ENCODE results near the gene DDX39B.
"Not testable (repeated sequence)": the region's sequence is repeated elsewhere in the genome, so short reads cannot be mapped to it uniquely, and the experiment has no call there.

DDX39B gene

DNA sequence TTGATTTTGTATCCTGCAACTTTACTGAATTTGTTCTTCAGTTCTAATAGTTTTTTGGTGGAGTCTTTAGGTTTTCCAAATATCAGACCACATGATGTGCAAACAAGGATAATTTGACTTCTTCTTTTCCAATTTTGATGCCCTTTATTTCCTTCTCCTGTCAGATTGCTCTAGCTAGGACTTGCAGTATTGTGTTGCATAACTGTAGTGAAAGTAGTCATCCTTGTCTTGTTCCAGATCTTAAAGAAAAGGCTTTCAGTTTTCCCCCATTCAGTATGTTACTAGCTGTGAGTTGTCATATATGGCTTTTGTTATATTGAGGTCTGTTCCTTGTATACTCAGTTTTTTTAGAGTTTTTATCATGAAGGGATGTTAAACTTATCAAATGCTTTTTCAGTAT is 39.2 kb downstream of the DDX39B start:
- Histone ChIP-seq H3K4me3 (no peak overlapping the region), H3K27ac (no peak overlapping the region), H3K36me3 (peaks cover 0 to 16% (median 0%) of the 10 kb centered on the region in 3 donors), H3K4me1 (peaks cover 0 to 15% (median 9%) of the 10 kb centered on the region in 4 donors), H3K27me3 (no peaks in the 10 kb centered on the region), H3K9me3 (no peaks in the 10 kb centered on the region)
- TF ChIP-seq, protein P1, sequence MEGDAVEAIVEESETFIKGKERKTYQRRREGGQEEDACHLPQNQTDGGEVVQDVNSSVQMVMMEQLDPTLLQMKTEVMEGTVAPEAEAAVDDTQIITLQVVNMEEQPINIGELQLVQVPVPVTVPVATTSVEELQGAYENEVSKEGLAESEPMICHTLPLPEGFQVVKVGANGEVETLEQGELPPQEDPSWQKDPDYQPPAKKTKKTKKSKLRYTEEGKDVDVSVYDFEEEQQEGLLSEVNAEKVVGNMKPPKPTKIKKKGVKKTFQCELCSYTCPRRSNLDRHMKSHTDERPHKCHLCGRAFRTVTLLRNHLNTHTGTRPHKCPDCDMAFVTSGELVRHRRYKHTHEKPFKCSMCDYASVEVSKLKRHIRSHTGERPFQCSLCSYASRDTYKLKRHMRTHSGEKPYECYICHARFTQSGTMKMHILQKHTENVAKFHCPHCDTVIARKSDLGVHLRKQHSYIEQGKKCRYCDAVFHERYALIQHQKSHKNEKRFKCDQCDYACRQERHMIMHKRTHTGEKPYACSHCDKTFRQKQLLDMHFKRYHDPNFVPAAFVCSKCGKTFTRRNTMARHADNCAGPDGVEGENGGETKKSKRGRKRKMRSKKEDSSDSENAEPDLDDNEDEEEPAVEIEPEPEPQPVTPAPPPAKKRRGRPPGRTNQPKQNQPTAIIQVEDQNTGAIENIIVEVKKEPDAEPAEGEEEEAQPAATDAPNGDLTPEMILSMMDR (IDR thresholded peaks at IDR 0.05): no peak
- DNase-seq: no peak
- intact Hi-C loops (cut with DNase I; ENCODE audit: low total_unique reads): no loop called here

DNA sequence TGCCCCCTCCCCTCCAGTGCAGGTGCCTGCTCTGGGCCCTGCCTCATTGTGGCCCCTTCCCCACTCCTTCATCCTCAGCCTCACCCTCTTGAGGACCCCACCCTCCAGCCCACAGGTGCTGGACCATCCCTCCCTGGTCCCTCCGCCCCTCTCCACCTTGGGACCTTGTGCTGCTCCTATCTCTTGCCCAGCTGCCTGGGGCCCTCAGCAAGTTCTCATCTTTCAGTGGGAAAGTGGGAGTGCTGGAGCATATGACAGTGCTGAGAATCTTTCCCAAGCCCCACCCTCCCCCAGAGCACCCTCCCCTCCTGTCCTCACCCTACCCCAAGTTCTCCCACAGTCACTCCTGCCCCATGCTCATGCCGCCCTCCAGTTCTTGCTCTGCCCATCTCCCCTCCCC is 42.2 kb downstream of the DDX39B start:
- peaks cover 0 to 44% (median 16%) of the 10 kb centered on the region in 4 donors for H3K4me1 ChIP-seq
- H3K36me3 ChIP-seq, H3K27me3 ChIP-seq, H3K4me3 ChIP-seq, H3K27ac ChIP-seq, H3K9me3 ChIP-seq: not testable (repeated sequence)
- intact Hi-C loops (cut with DNase I; ENCODE audit: low total_unique reads): loop anchor here (2.0 kb wide), 1 partner anchor 41 kb away; no protein-coding TSS in a partner anchor
- peak in 1 of 2 donors; percentile 31 for DNase-seq

DNA sequence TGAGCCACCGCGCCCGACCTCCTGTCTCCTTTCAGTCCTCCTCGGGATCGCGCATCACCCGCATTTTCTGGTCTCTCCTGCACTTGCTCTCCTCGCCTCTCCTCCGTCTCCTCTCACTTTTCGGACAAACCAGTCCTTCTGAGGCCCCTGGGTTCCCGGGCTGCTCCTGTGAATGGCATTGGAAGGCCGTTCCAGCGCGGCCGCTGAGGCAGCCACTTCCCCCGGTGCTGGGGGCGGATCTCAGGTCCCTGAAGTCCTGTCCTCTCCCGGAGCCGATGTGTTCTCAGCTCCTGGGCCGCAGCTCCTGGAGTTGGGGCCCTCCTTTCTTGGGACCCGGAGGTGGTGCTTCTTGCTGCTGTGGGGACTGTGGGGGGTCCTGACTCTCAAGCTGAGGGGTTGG is 43.1 kb downstream of the DDX39B start:
- DNase-seq: peak in 1 of 2 donors; percentile 51
- Histone ChIP-seq H3K9me3 (no peaks in the 10 kb centered on the region), H3K4me1 (peaks cover 0 to 53% (median 19%) of the 10 kb centered on the region in 4 donors), H3K4me3 (peak overlapping the region; percentile 55 to 80), H3K27ac (no peak overlapping the region), H3K27me3 (no peaks in the 10 kb centered on the region), H3K36me3 (no peaks in the 10 kb centered on the region)
- TF ChIP-seq, protein P1 (IDR thresholded peaks at IDR 0.05): no peak
- intact Hi-C loops (cut with DNase I; ENCODE audit: low total_unique reads): loop anchor here (2.0 kb wide), 1 partner anchor 42 kb away; no protein-coding TSS in a partner anchor

DNA sequence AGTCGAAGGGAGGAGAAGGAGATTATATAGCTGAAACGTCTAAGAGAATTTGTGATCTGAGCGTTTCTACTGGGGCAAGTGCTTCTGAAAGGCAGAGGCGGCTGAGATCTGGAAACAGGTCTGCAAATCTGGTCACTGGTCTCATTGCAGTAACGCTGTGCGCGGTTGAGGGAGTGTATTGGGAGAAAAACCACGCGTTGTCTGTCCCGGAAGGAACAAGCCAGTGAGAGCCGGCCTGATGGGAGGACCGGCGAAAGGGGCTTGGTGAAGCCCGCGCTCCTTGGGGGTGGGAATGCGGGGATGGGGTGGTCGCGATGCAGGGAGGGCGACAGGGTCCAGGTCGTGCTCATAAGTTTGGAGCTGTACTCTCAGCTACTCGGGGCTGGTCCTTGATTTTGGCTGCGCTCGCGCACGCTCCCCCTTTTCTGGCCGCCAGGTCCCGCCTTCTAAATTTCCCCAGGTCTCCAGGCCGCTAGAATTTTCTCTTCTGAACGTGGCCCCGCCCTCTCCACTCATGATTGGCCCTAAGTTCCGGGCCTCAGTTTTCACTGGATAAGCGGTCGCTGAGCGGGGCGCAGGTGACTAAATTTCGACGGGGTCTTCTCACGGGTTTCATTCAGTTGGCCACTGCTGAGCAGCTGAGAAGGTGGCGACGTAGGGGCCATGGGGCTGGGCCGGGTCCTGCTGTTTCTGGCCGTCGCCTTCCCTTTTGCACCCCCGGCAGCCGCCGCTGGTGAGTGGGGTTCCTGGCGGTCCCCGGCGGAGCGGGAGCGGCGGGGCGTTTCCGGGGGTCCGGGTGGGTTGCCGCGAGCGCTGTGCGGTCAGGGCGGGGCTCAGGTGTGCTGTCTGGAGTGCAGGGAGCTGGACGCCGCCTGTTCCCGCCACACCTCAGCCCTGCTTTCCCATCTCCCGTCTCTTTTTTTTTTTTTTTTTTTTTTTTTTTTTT is 44.0 kb downstream of the DDX39B start, which contains the start of gene MICB:
MICB (plus strand) TSS at position 615 of the 946 bp plus-strand sequence; CDS start at position 664, 49 bp downstream.
- Histone ChIP-seq H3K9me3 (no peaks in the 10 kb centered on the region), H3K27me3 (no peaks in the 10 kb centered on the region), H3K4me1 (peaks cover 0 to 61% (median 19%) of the 10 kb centered on the region in 4 donors), H3K27ac (peak within 1 kb of the TSS; percentile 49 to 76), H3K4me3 (peak within 1 kb of the TSS; percentile 55 to 80), H3K36me3 (no peaks in the 10 kb centered on the region)
- intact Hi-C loops (cut with DNase I; ENCODE audit: low total_unique reads): loop anchor here (2.0 kb wide), 1 partner anchor 43 kb away; no protein-coding TSS in a partner anchor
- DNase-seq: peak; percentile 88
- TF ChIP-seq, protein P1 (IDR thresholded peaks at IDR 0.05): peak in 1 of 2 experiments; percentile 6

DNA sequence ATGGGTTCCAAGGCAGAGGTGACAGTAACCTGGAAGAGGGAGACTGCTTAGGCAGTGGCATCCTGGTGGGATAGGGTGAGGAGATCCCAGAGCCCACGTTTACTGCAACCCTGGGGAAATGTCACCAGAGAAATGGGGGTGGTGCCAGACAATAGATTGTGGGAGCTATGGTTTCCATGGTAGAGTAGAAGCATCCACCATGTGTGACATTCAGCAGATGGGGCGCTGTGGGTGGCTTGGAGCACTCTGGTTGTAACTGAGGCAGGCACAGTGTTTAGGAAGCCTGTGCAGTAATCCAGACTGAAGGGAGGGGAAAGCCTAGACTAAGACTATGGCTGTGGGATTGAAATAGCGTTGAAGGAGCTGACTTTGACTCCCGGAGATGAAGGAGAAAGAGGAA is 45.0 kb downstream of the DDX39B start:
- H3K4me1 ChIP-seq: peaks cover 0 to 64% (median 19%) of the 10 kb centered on the region in 4 donors
- H3K9me3 ChIP-seq; intact Hi-C loops (cut with DNase I; ENCODE audit: low total_unique reads); H3K27me3 ChIP-seq; H3K4me3 ChIP-seq; H3K36me3 ChIP-seq: not testable (repeated sequence)
- peak overlapping the region; percentile 49 to 76 for H3K27ac ChIP-seq
- DNase-seq: peak in 1 of 2 donors; percentile 29

DNA sequence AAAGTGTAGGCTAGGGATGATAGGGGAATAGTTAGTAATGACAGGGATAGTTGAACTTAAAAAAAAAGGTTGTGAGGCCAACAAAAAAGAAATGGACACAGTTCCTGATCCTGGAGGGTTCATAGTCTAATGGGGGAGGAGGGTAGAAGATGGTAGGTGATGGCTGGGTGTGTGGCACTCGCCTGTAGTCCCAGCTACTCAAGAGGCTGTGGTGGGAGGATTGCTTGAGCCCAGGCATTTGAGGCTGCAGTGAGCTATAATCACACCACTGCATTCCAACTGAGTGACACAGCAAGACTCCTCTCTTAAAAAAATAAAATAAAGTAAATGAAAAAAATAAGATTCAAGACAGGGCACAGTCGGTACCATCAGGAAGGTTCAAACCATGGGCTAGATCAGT is 46.2 kb downstream of the DDX39B start:
- peak in 1 of 2 donors; percentile 61 for DNase-seq
- H3K4me1 ChIP-seq: peaks cover 0 to 66% (median 19%) of the 10 kb centered on the region in 4 donors
- H3K9me3 ChIP-seq: no peaks in the 10 kb centered on the region
- TF ChIP-seq, protein P1 (IDR thresholded peaks at IDR 0.05): no peak
- peak overlapping the region; percentile 70 to 80 for H3K27ac ChIP-seq
- peak overlapping the region in 1 of 2 donors; percentile 67 for H3K4me3 ChIP-seq
- intact Hi-C loops (cut with DNase I; ENCODE audit: low total_unique reads): no loop called here
- no peaks in the 10 kb centered on the region for H3K36me3 ChIP-seq
- no peaks in the 10 kb centered on the region for H3K27me3 ChIP-seq
